Activated CD8-positive, alpha-beta T cell treated with anti-CD3 and anti-CD28 coated beads for 36 hours (primary cell): ENCODE data around the gene PGM2L1. TPM values are rescaled to one million over a fixed set of nuclear protein-coding genes. Genes with fewer than 3 reads are reported as not detected.

ENCODE experiments used
- ATAC-seq: fragments of 200-7000 bp; cut with Tn5 transposase; one replicate; pipeline ENCODE4 v1.10.0; 2021; ENCODE audit warnings: mild to moderate bottlenecking, moderate library complexity
- CTCF ChIA-PET: fragments of 350-600 bp; sonication (Branson Sonifier 250); formaldehyde crosslinking; loops from one replicate; lab custom pipeline; 2021; ENCODE audit warnings: antibody characterized with exemption; lab: Charles Lee
- POLR2A ChIA-PET: fragments of 350-600 bp; sonication (Branson Sonifier 250); formaldehyde crosslinking; loops from one replicate; lab custom pipeline; 2021; ENCODE audit warnings: antibody characterized with exemption; lab: Charles Lee
- DNase-seq: peaks from one replicate; pipeline ENCODE4 v3.0.0-alpha.2; 2020
- H3K27ac Mint-ChIP-seq: one replicate; pipeline ENCODE4 v1.8.0; 2021; ENCODE audit warnings: mild to moderate bottlenecking, mixed read lengths
- H3K27me3 Mint-ChIP-seq: one replicate; pipeline ENCODE4 v1.8.0; 2021; ENCODE audit warnings: mixed read lengths
- H3K36me3 Mint-ChIP-seq: one replicate; pipeline ENCODE4 v1.8.0; 2021; ENCODE audit warnings: low read depth, mixed read lengths
- H3K4me1 Mint-ChIP-seq: one replicate; pipeline ENCODE4 v1.8.0; 2021; ENCODE audit warnings: low read depth, mixed read lengths
- H3K4me3 Mint-ChIP-seq: one replicate; pipeline ENCODE4 v1.8.0; 2021; ENCODE audit warnings: mild to moderate bottlenecking, moderate library complexity, mixed read lengths
- H3K9me3 Mint-ChIP-seq: one replicate; pipeline ENCODE4 v1.8.0; 2021; ENCODE audit warnings: mixed read lengths
- CTCF ChIP-seq: fragments of 200-600 bp; IDR thresholded peaks from one replicate; pipeline ENCODE4 v1.8.0; 2022; ENCODE audit warnings: antibody characterized with exemption, mild to moderate bottlenecking
- intact Hi-C: fragments of 100-400 bp; cut with micrococcal nuclease; formaldehyde crosslinking; loops from one replicate; pipeline ENCODE4 v1.10.0; 2022
- total RNA-seq, 2 experiments: library from RNA; stranded (reverse); gene quantifications; one replicate each; pipeline ENCODE4 v1.2.3, GENCODE V29; 2021

The PGM2L1 gene
- total RNA-seq, 2 experiments from 2014 or later, result 5.8 to 5.9 TPM

- no peak for DNase-seq
- H3K9me3 Mint-ChIP-seq, result peaks cover 7% of the 10 kb centered on the region
- no peaks in the 10 kb centered on the region for H3K36me3 Mint-ChIP-seq
- intact Hi-C loops, result no loop called here
- POLR2A ChIA-PET, result no interaction called here
- H3K4me1 Mint-ChIP-seq, result no peaks in the 10 kb centered on the region
- TF ChIP-seq CTCF, result no peak
- no peak overlapping the region for H3K4me3 Mint-ChIP-seq
- H3K27ac Mint-ChIP-seq, result no peak overlapping the region
- no peaks in the 10 kb centered on the region for H3K27me3 Mint-ChIP-seq
- CTCF ChIA-PET, result interaction anchor here (1.3 kb wide), 1 partner anchor 23 kb away, joined by 3 read pairs; no protein-coding TSS in a partner anchor
- ATAC-seq, result no peak
These were observed 31.0 kb upstream of the PGM2L1 start for GRCh38 chr11:74429205-74429604.

DNA sequence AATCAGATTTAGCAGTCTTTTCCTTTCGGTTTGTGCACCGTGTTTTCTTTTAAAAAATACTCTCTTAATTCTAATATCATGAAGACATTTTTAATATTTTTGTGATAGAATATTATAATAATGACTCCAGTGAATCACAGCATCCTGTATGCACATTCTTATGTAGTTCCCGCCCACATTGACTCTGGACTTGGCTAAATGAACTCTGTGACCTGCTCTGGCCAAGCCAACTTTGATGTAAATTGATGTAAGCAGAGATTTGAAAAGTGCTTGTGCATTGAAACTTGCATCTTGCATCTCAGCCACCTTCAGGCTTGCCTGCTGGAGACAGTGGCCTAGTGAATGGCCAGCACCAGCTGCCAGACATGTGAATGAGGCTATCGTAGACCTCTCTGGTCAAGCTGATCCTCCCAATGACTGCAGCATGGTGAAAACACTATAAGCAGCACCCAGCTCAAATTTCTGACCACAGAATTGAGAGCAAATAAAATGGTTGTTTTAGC lies 29.2 kb upstream of the PGM2L1 start:
- no peak for TF ChIP-seq CTCF
- no peak overlapping the region for H3K4me3 Mint-ChIP-seq
- H3K9me3 Mint-ChIP-seq, result peaks cover 7% of the 10 kb centered on the region
- ATAC-seq (no peak), DNase-seq (no peak)
- CTCF ChIA-PET, result interaction anchor here (1.0 kb wide), 1 partner anchor 38 kb away, joined by 3 read pairs; no protein-coding TSS in a partner anchor
- no peaks in the 10 kb centered on the region for H3K36me3 Mint-ChIP-seq
- H3K27me3 Mint-ChIP-seq, result no peaks in the 10 kb centered on the region
- no peak overlapping the region for H3K27ac Mint-ChIP-seq
- intact Hi-C loops, result no loop called here
- POLR2A ChIA-PET, result interaction anchor here (0.9 kb wide), 1 partner anchor 19 kb away, joined by 3 read pairs; no protein-coding TSS in a partner anchor
- no peaks in the 10 kb centered on the region for H3K4me1 Mint-ChIP-seq

DNA sequence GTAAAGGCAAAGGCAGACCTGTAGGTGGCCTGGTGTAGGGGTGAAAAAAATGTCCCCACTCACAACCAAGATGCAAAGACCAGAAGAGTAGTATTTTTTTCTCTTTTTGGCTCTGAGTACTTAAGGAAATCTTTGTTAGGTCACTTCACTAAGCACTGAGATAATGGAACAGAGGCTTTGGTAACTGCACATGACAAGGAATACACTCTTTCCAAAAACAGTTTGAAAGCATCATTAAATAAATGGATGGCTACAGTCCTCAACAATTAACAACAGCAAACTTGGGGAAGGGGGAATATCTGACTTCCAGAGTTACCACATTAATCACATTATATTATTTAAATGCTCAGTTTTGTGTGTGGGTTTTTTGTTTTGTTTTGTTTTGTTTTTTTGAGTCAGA lies 26.9 kb upstream of the PGM2L1 start:
- ATAC-seq (no peak), DNase-seq (no peak)
- Mint-ChIP-seq H3K36me3 (no peaks in the 10 kb centered on the region), H3K27me3 (no peaks in the 10 kb centered on the region), H3K4me3 (no peak overlapping the region), H3K4me1 (peaks cover 2% of the 10 kb centered on the region), H3K9me3 (peaks cover 7% of the 10 kb centered on the region), H3K27ac (no peak overlapping the region)
- POLR2A ChIA-PET, result no interaction called here
- intact Hi-C loops, result no loop called here
- CTCF ChIA-PET, result interaction anchor here (1.4 to 1.6 kb wide), 2 partner anchors 36 kb away, joined by 5 read pairs; no protein-coding TSS in a partner anchor
- no peak for TF ChIP-seq CTCF

- POLR2A ChIA-PET, result no interaction called here
- peak overlapping the region; percentile 22 for H3K4me3 Mint-ChIP-seq
These were observed 20.3 kb upstream of the PGM2L1 start for GRCh38 chr11:74418509-74418895.

More at GRCh38 chr11:74418509-74418895, 20.3 kb upstream of the PGM2L1 start:
- intact Hi-C loops, result no loop called here
- no peak for TF ChIP-seq CTCF
- ATAC-seq (peak; percentile 58), DNase-seq (no peak)
- H3K36me3 Mint-ChIP-seq, result no peaks in the 10 kb centered on the region
- H3K27me3 Mint-ChIP-seq, result no peaks in the 10 kb centered on the region
- CTCF ChIA-PET, result interaction anchor here (1.0 kb wide), 1 partner anchor 28 kb away, joined by 3 read pairs; no protein-coding TSS in a partner anchor
- H3K4me1 Mint-ChIP-seq, result peaks cover 27% of the 10 kb centered on the region
- no peaks in the 10 kb centered on the region for H3K9me3 Mint-ChIP-seq
- peak overlapping the region; percentile 46 for H3K27ac Mint-ChIP-seq
